Islet precursor cell (in vitro differentiated cells): ENCODE data around the gene TIAL1.
"Not testable (repeated sequence)": the region's sequence is repeated elsewhere in the genome, so short reads cannot be mapped to it uniquely, and the experiment has no call there.

Experiments used
- DNase-seq: peaks from one replicate; pipeline ENCODE4 v3.0.0-alpha.2; 2018

TIAL1 gene

GRCh38 chr10:119546009-119546408 lies 50.8 kb downstream of the TIAL1 start:
- no peak for DNase-seq

- DNase-seq, result no peak
Measured at GRCh38 chr10:119545310-119545709, 51.5 kb downstream of the TIAL1 start.

GRCh38 chr10:119543814-119544642 lies 52.7 kb downstream of the TIAL1 start:
- no peak for DNase-seq

GRCh38 chr10:119542988-119543813 lies 53.6 kb downstream of the TIAL1 start:
- DNase-seq, result peak; percentile 76

GRCh38 chr10:119542357-119542987 lies 54.3 kb downstream of the TIAL1 start, which contains the start of gene RGS10:
Gene RGS10, minus strand, starts transcription at chr10:119542719. Its CDS starts 81 bp downstream, at chr10:119542638.
- DNase-seq, result peak; percentile 85

- no peak for DNase-seq
Measured at GRCh38 chr10:119541459-119542356, 55.1 kb downstream of the TIAL1 start.

GRCh38 chr10:119541046-119541445 lies 55.7 kb downstream of the TIAL1 start:
- DNase-seq, result no peak

GRCh38 chr10:119540038-119540437 lies 56.7 kb downstream of the TIAL1 start:
- DNase-seq, result no peak

- DNase-seq, result no peak
Measured at GRCh38 chr10:119539359-119539825, 57.4 kb downstream of the TIAL1 start.

- no peak for DNase-seq
Measured at GRCh38 chr10:119538632-119539358, 58.0 kb downstream of the TIAL1 start.

GRCh38 chr10:119537953-119538630 lies 58.7 kb downstream of the TIAL1 start:
- DNase-seq, result no peak

- DNase-seq, result no peak
Measured at GRCh38 chr10:119536508-119537025, 60.2 kb downstream of the TIAL1 start.

- DNase-seq, result no peak
Measured at GRCh38 chr10:119535837-119536507, 60.8 kb downstream of the TIAL1 start.

- DNase-seq, result no peak
Measured at GRCh38 chr10:119535305-119535704, 61.5 kb downstream of the TIAL1 start.

GRCh38 chr10:119533473-119533872 lies 63.3 kb downstream of the TIAL1 start:
- DNase-seq, result no peak

- not testable (repeated sequence) for DNase-seq
Measured at GRCh38 chr10:119532791-119533190, 64.0 kb downstream of the TIAL1 start.

- DNase-seq, result not testable (repeated sequence)
Measured at GRCh38 chr10:119532251-119532650, 64.5 kb downstream of the TIAL1 start.

- no peak for DNase-seq
Measured at GRCh38 chr10:119531067-119531466, 65.7 kb downstream of the TIAL1 start.

- not testable (repeated sequence) for DNase-seq
Measured at GRCh38 chr10:119528663-119529237, 68.0 kb downstream of the TIAL1 start.
